HepG2 (cell line): ENCODE results near the gene ABHD1. TPM values are rescaled to one million over a fixed set of nuclear protein-coding genes. Genes with fewer than 3 reads are reported as not detected.

Experiments
- ATAC-seq: fragments of 200-7000 bp; cut with Tn5 transposase; 3 replicates; pipeline ENCODE4 v1.9.1; 2020; ENCODE audit warnings: mild to moderate bottlenecking, moderate library complexity
- BruUV-seq: library from RNA; stranded (reverse); fragments of 400-500 nt; replicated peaks from 2 replicates; lab custom pipeline; 2021; lab: Mats Ljungman, UMichigan
- CTCF ChIA-PET: fragments of 300-600 bp; formaldehyde crosslinking; extraction: SDS; loops from one replicate; lab custom pipeline; 2021; ENCODE audit warnings: low total read pairs, inconsistent platforms, low intra/inter-chr PET ratio; lab: Yijun Ruan, JAX
- POLR2A ChIA-PET: fragments of 350-600 bp; sonication (Branson Sonifier 250); formaldehyde crosslinking; loops from one replicate; lab custom pipeline; 2020; ENCODE audit warnings: antibody characterized with exemption, inconsistent platforms; lab: Yijun Ruan, JAX
- DNase-seq: peaks from one replicate; pipeline ENCODE4 v3.0.0-alpha.2; 2015; ENCODE audit warnings: low spot score
- FAIRE-seq: peaks from 3 replicates; lab custom pipeline; 2011; peaks lifted over from hg19 to GRCh38; lab: Jason Lieb, UNC
- H2AFZ ChIP-seq: one replicate; pipeline ENCODE4 v1.6.1; 2011; ENCODE audit warnings: low read length, inconsistent platforms
- H3K27ac ChIP-seq: fragments of 300-600 bp; 3 replicates; pipeline ENCODE4 v1.8.0; 2011; ENCODE audit warnings: mixed run types, mild to moderate bottlenecking, mixed read lengths, low read length, inconsistent platforms; ENCODE audit not compliant: insufficient read depth; ENCODE audit errors: extremely low read length
- H3K27me3 ChIP-seq, 2 experiments: fragments of 200-600 bp in 1 of 2; 2 replicates in 1 of 2; 3 replicates in 1 of 2; pipeline versions ENCODE4 v1.6.0 to v1.8.0; 2011; ENCODE audit warnings: low read length in 2 of 2, mild to moderate bottlenecking in 2 of 2, moderate library complexity in 2 of 2, inconsistent platforms in 1 of 2; ENCODE audit not compliant: insufficient read depth in 2 of 2, control insufficient read depth in 1 of 2
- H3K36me3 ChIP-seq, 2 experiments: fragments of 200-600 bp in 1 of 2; replicated peaks in 1 of 2; 2 replicates in 1 of 2; 3 replicates in 1 of 2; pipeline versions ENCODE4 v1.5.1 to v1.8.0; 2011; ENCODE audit warnings: low read length in 2 of 2, inconsistent platforms in 1 of 2; ENCODE audit not compliant: insufficient read depth in 2 of 2, control insufficient read depth in 1 of 2
- H3K4me1 ChIP-seq: 2 replicates; pipeline ENCODE4 v1.5.1; 2012; ENCODE audit warnings: low read length, inconsistent platforms; ENCODE audit not compliant: insufficient read depth
- H3K4me2 ChIP-seq: 2 replicates; pipeline ENCODE4 v1.6.0; 2011; ENCODE audit warnings: low read depth, low read length, inconsistent platforms
- H3K4me3 ChIP-seq, 3 experiments: fragments of 200-600 bp in 1 of 3; sonication (generic), shearing (Covaris generic) in 1 of 3; replicated peaks in 1 of 3; 2 replicates each; pipeline ENCODE4 v1.5.1; 2011 to 2016; ENCODE audit warnings: low read length in 3 of 3, inconsistent platforms in 2 of 3, low read depth in 2 of 3, mild to moderate bottlenecking in 2 of 3, control low read depth in 1 of 3, mixed read lengths in 1 of 3; ENCODE audit not compliant: insufficient read depth in 1 of 3
- H3K79me2 ChIP-seq: one replicate; pipeline ENCODE4 v1.6.1; 2011; ENCODE audit warnings: low read length, inconsistent platforms; ENCODE audit not compliant: insufficient read depth
- H3K9ac ChIP-seq: 2 replicates; pipeline ENCODE4 v1.6.0; 2011; ENCODE audit warnings: mild to moderate bottlenecking, low read depth, low read length, inconsistent platforms; ENCODE audit not compliant: insufficient read depth
- H3K9me3 ChIP-seq: 2 replicates; pipeline ENCODE4 v1.5.1; 2012; ENCODE audit warnings: mild to moderate bottlenecking, low read length
- H4K20me1 ChIP-seq: 2 replicates; pipeline ENCODE4 v1.6.0; 2011; ENCODE audit warnings: inconsistent platforms, mild to moderate bottlenecking, low read length, moderate library complexity; ENCODE audit not compliant: insufficient read depth
- MBD4 ChIP-seq: IDR thresholded peaks from 2 replicates; pipeline ENCODE4 v1.6.1; 2012; ENCODE audit warnings: low read length, inconsistent platforms, borderline replicate concordance
- NFIB ChIP-seq: sonication (generic); formaldehyde crosslinking; IDR thresholded peaks from 2 replicates; pipeline ENCODE4 v1.9.0; 2021; ENCODE audit warnings: missing genetic modification reagents, mild to moderate bottlenecking, borderline replicate concordance
- PHB2 ChIP-seq: fragments of 450-650 bp; IDR thresholded peaks from 2 replicates; pipeline ENCODE4 v1.6.1; 2018; ENCODE audit not compliant: partially characterized antibody
- TARDBP ChIP-seq: sonication (generic); formaldehyde crosslinking; IDR thresholded peaks from 2 replicates; pipeline ENCODE4 v1.8.0; 2022; ENCODE audit warnings: mild to moderate bottlenecking, missing genetic modification reagents
- ZBTB49 ChIP-seq: sonication (generic); formaldehyde crosslinking; IDR thresholded peaks from 2 replicates; pipeline ENCODE4 v1.4.0; 2020; ENCODE audit warnings: missing genetic modification reagents, borderline replicate concordance
- ZFP41 ChIP-seq: sonication (generic); formaldehyde crosslinking; IDR thresholded peaks from 2 replicates; pipeline ENCODE4 v1.4.0; 2020; ENCODE audit warnings: mild to moderate bottlenecking, missing genetic modification reagents, borderline replicate concordance
- ZNF629 ChIP-seq: sonication (generic); formaldehyde crosslinking; conservative IDR thresholded peaks from 2 replicates; pipeline ENCODE4 v1.5.0; 2020; ENCODE audit warnings: missing genetic modification reagents
- ZNF749 ChIP-seq: sonication (generic); formaldehyde crosslinking; IDR thresholded peaks from 2 replicates; pipeline ENCODE4 v1.8.0; 2022; ENCODE audit warnings: mild to moderate bottlenecking, missing genetic modification reagents, moderate library complexity, borderline replicate concordance
- ZSCAN31 ChIP-seq: sonication (generic); formaldehyde crosslinking; IDR thresholded peaks from 2 replicates; pipeline ENCODE4 v1.5.0; 2020; ENCODE audit warnings: low read depth, mild to moderate bottlenecking, missing genetic modification reagents
- WGBS: methylation state at CpG from one replicate; pipeline ENCODE4 v1.1.6; 2017; ENCODE audit warnings: low lambda C conversion rate; 5-methylcytosine and 5-hydroxymethylcytosine counted together
- in situ Hi-C: cut with HindIII; loops from 2 replicates; pipeline ENCODE4 v1.10.0; 2017; ENCODE audit warnings: low pct_unique_long_range_greater_than_20kb; ENCODE audit not compliant: extremely low pct_ligation_motif_present
- intact Hi-C: fragments of 100-400 bp; cut with micrococcal nuclease; formaldehyde crosslinking; loops from one replicate; pipeline ENCODE4 v1.10.0; 2022; ENCODE audit not compliant: unreplicated experiment
- polyA plus RNA-seq, 8 experiments: library from polyadenylated mRNA; depleted of rRNA in 3 of 8; stranded (reverse) in 7 of 8; unstranded in 1 of 8; fragments of >200 nt; fragmentation: Illumina TruSeq in 4 of 8; extraction: Trizol in 4 of 8; gene quantifications; 2 replicates each; pipeline versions ENCODE4 v1.2.1 to v1.2.3, GENCODE V29; 2011 to 2016; ENCODE audit warnings: low read depth in 4 of 8, missing spikeins in 1 of 8, mixed read lengths in 1 of 8; ENCODE audit not compliant: insufficient read depth in 1 of 8
- total RNA-seq, 5 experiments: library from RNA; depleted of rRNA; stranded (reverse); fragments of >200 nt; fragmentation: Illumina TruSeq; extraction: Trizol; gene quantifications; 2 replicates each; pipeline ENCODE4 v1.2.3, GENCODE V29; 2016; ENCODE audit warnings: low read depth in 1 of 5
- TF ChIP-seq, protein P1 (sequence below): sonication (generic); formaldehyde crosslinking; IDR thresholded peaks from 2 replicates; pipeline ENCODE4 v1.5.0; 2020; ENCODE audit warnings: mild to moderate bottlenecking, missing genetic modification reagents, borderline replicate concordance
- TF ChIP-seq, protein P2 (sequence below): sonication (generic); formaldehyde crosslinking; IDR thresholded peaks from 2 replicates; pipeline ENCODE4 v1.5.1; 2020; ENCODE audit warnings: missing genetic modification reagents, mild to moderate bottlenecking, borderline replicate concordance

The ABHD1 gene
- total and polyA plus RNA-seq, 2 of the 13 experiments (the other 11 are each of a cell fraction or from before 2014, with no cell fraction given), result 0.04 to 0.81 TPM

DNA sequence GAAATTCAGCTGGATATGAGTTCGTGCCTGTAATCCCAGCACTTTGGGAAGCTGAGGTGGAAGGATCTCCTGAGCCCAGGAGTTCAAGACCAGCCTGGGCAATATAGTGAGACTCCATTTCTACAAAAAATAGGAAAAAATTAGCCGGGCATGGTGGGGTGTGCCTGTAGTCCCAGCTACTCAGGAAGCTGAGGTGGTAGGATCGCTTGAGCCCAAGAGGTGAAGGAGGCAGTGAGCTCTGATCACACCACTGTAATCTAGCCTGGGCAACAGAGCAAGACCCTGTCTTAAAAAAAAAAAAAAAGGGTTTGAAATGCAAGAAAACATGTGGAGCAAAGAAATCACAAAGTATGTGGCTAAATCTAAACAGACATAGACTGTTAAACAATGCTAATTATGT lies 14.5 kb upstream of the ABHD1 start:
- Histone ChIP-seq H4K20me1 (no peaks in the 10 kb centered on the region), H3K36me3 (no peaks in the 10 kb centered on the region), H3K4me2 (no peak overlapping the region), H3K9me3 (no peaks in the 10 kb centered on the region), H3K79me2 (no peaks in the 10 kb centered on the region), H3K9ac (no peak overlapping the region), H3K27me3 (no peaks in the 10 kb centered on the region), H3K4me3 (no peak overlapping the region), H3K4me1 (no peaks in the 10 kb centered on the region), H2AFZ (no peak overlapping the region), H3K27ac (no peak overlapping the region)
- POLR2A ChIA-PET, result no interaction called here
- no peak for DNase-seq
- intact Hi-C loops (no loop called here), in situ Hi-C loops (no loop called here)
- 87% methylated on average over 3 of the region's 3 CpGs for WGBS
- no peak for ATAC-seq
- TF ChIP-seq ZBTB49 (CRISPR knock-in tag) (no peak), ZNF749 (CRISPR knock-in tag) (no peak), NFIB (CRISPR knock-in tag) (no peak), PHB2 (no peak), ZSCAN31 (no peak), ZFP41 (no peak), ZNF629 (no peak), MBD4 (no peak), TARDBP (no peak)
- TF ChIP-seq, protein P1, sequence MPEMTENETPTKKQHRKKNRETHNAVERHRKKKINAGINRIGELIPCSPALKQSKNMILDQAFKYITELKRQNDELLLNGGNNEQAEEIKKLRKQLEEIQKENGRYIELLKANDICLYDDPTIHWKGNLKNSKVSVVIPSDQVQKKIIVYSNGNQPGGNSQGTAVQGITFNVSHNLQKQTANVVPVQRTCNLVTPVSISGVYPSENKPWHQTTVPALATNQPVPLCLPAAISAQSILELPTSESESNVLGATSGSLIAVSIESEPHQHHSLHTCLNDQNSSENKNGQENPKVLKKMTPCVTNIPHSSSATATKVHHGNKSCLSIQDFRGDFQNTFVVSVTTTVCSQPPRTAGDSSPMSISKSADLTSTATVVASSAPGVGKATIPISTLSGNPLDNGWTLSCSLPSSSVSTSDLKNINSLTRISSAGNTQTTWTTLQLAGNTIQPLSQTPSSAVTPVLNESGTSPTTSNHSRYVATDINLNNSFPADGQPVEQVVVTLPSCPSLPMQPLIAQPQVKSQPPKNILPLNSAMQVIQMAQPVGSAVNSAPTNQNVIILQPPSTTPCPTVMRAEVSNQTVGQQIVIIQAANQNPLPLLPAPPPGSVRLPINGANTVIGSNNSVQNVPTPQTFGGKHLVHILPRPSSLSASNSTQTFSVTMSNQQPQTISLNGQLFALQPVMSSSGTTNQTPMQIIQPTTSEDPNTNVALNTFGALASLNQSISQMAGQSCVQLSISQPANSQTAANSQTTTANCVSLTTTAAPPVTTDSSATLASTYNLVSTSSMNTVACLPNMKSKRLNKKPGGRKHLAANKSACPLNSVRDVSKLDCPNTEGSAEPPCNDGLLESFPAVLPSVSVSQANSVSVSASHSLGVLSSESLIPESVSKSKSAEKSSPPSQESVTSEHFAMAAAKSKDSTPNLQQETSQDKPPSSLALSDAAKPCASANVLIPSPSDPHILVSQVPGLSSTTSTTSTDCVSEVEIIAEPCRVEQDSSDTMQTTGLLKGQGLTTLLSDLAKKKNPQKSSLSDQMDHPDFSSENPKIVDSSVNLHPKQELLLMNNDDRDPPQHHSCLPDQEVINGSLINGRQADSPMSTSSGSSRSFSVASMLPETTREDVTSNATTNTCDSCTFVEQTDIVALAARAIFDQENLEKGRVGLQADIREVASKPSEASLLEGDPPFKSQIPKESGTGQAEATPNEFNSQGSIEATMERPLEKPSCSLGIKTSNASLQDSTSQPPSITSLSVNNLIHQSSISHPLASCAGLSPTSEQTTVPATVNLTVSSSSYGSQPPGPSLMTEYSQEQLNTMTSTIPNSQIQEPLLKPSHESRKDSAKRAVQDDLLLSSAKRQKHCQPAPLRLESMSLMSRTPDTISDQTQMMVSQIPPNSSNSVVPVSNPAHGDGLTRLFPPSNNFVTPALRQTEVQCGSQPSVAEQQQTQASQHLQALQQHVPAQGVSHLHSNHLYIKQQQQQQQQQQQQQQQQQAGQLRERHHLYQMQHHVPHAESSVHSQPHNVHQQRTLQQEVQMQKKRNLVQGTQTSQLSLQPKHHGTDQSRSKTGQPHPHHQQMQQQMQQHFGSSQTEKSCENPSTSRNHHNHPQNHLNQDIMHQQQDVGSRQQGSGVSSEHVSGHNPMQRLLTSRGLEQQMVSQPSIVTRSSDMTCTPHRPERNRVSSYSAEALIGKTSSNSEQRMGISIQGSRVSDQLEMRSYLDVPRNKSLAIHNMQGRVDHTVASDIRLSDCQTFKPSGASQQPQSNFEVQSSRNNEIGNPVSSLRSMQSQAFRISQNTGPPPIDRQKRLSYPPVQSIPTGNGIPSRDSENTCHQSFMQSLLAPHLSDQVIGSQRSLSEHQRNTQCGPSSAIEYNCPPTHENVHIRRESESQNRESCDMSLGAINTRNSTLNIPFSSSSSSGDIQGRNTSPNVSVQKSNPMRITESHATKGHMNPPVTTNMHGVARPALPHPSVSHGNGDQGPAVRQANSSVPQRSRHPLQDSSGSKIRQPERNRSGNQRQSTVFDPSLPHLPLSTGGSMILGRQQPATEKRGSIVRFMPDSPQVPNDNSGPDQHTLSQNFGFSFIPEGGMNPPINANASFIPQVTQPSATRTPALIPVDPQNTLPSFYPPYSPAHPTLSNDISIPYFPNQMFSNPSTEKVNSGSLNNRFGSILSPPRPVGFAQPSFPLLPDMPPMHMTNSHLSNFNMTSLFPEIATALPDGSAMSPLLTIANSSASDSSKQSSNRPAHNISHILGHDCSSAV (CRISPR knock-in tag), result no peak
- TF ChIP-seq, protein P2, sequence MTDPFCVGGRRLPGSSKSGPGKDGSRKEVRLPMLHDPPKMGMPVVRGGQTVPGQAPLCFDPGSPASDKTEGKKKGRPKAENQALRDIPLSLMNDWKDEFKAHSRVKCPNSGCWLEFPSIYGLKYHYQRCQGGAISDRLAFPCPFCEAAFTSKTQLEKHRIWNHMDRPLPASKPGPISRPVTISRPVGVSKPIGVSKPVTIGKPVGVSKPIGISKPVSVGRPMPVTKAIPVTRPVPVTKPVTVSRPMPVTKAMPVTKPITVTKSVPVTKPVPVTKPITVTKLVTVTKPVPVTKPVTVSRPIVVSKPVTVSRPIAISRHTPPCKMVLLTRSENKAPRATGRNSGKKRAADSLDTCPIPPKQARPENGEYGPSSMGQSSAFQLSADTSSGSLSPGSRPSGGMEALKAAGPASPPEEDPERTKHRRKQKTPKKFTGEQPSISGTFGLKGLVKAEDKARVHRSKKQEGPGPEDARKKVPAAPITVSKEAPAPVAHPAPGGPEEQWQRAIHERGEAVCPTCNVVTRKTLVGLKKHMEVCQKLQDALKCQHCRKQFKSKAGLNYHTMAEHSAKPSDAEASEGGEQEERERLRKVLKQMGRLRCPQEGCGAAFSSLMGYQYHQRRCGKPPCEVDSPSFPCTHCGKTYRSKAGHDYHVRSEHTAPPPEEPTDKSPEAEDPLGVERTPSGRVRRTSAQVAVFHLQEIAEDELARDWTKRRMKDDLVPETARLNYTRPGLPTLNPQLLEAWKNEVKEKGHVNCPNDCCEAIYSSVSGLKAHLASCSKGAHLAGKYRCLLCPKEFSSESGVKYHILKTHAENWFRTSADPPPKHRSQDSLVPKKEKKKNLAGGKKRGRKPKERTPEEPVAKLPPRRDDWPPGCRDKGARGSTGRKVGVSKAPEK (CRISPR knock-in tag), result no peak
- BruUV-seq, result no TSS peak
- CTCF ChIA-PET, result no interaction called here
- no peak for FAIRE-seq
